ENCODE results near the gene STARD13.

STARD13 gene

GRCh38 chr13:33199289-33199850 lies 86.2 kb downstream of the STARD13 start:
- TF ChIP-seq FOXM1 (IDR thresholded peaks at IDR 0.05; ENCODE audit: borderline replicate concordance, low read depth) (no peak), RAD21 (IDR thresholded peaks at IDR 0.05; ENCODE audit: low read depth) (no peak), TAF1 (IDR thresholded peaks at IDR 0.05; ENCODE audit: low read depth) (no peak)

- TF ChIP-seq CREB1 (IDR thresholded peaks at IDR 0.05; ENCODE audit: low read depth) (no peak), YY1 (IDR thresholded peaks at IDR 0.05; ENCODE audit: low read depth) (no peak), EP300 (IDR thresholded peaks at IDR 0.05; ENCODE audit: borderline replicate concordance) (no peak), EGR1 (IDR thresholded peaks at IDR 0.05) (no peak), NFIC (IDR thresholded peaks at IDR 0.05) (no peak), CEBPB (IDR thresholded peaks at IDR 0.05) (no peak), TAF1 (IDR thresholded peaks at IDR 0.05; ENCODE audit: low read depth) (no peak), FOXM1 (IDR thresholded peaks at IDR 0.05; ENCODE audit: borderline replicate concordance, low read depth) (no peak), TEAD4 (IDR thresholded peaks at IDR 0.05) (no peak), REST (IDR thresholded peaks at IDR 0.05; ENCODE audit: low read depth) (no peak), TCF12 (IDR thresholded peaks at IDR 0.05; ENCODE audit: low read depth) (no peak), ZBTB7A (IDR thresholded peaks at IDR 0.05; ENCODE audit: low read depth) (no peak), RAD21 (IDR thresholded peaks at IDR 0.05; ENCODE audit: low read depth) (no peak), MAX (IDR thresholded peaks at IDR 0.05) (no peak)
- TF ChIP-seq, protein P1, sequence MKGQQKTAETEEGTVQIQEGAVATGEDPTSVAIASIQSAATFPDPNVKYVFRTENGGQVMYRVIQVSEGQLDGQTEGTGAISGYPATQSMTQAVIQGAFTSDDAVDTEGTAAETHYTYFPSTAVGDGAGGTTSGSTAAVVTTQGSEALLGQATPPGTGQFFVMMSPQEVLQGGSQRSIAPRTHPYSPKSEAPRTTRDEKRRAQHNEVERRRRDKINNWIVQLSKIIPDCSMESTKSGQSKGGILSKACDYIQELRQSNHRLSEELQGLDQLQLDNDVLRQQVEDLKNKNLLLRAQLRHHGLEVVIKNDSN (IDR thresholded peaks at IDR 0.05): no peak
These were observed 88.0 kb downstream of the STARD13 start for GRCh38 chr13:33197541-33197971.

- TF ChIP-seq REST (IDR thresholded peaks at IDR 0.05; ENCODE audit: low read depth) (no peak), TAF1 (IDR thresholded peaks at IDR 0.05; ENCODE audit: low read depth) (no peak), MAX (IDR thresholded peaks at IDR 0.05) (no peak), FOXM1 (IDR thresholded peaks at IDR 0.05; ENCODE audit: borderline replicate concordance, low read depth) (no peak), YY1 (IDR thresholded peaks at IDR 0.05; ENCODE audit: low read depth) (no peak), CEBPB (IDR thresholded peaks at IDR 0.05) (no peak), TCF12 (IDR thresholded peaks at IDR 0.05; ENCODE audit: low read depth) (no peak), TEAD4 (IDR thresholded peaks at IDR 0.05) (no peak)
- TF ChIP-seq, protein P1 (IDR thresholded peaks at IDR 0.05): no peak
These were observed 88.8 kb downstream of the STARD13 start for GRCh38 chr13:33196767-33197166.

- TF ChIP-seq, protein P1 (IDR thresholded peaks at IDR 0.05): no peak
- TF ChIP-seq CREB1 (IDR thresholded peaks at IDR 0.05; ENCODE audit: low read depth) (no peak), FOXM1 (IDR thresholded peaks at IDR 0.05; ENCODE audit: borderline replicate concordance, low read depth) (no peak), MAX (IDR thresholded peaks at IDR 0.05) (no peak), CEBPB (IDR thresholded peaks at IDR 0.05) (no peak), NFIC (IDR thresholded peaks at IDR 0.05) (no peak), EP300 (IDR thresholded peaks at IDR 0.05; ENCODE audit: borderline replicate concordance) (no peak), TAF1 (IDR thresholded peaks at IDR 0.05; ENCODE audit: low read depth) (no peak), RAD21 (IDR thresholded peaks at IDR 0.05; ENCODE audit: low read depth) (no peak), TCF12 (IDR thresholded peaks at IDR 0.05; ENCODE audit: low read depth) (no peak), REST (IDR thresholded peaks at IDR 0.05; ENCODE audit: low read depth) (no peak), TEAD4 (IDR thresholded peaks at IDR 0.05) (no peak), EGR1 (IDR thresholded peaks at IDR 0.05) (no peak), ZBTB7A (IDR thresholded peaks at IDR 0.05; ENCODE audit: low read depth) (no peak), YY1 (IDR thresholded peaks at IDR 0.05; ENCODE audit: low read depth) (no peak)
These were observed 89.7 kb downstream of the STARD13 start for GRCh38 chr13:33195693-33196464.

All from Ishikawa (cell line).